ENCODE data around the gene NUP205.

Gene NUP205

DNA sequence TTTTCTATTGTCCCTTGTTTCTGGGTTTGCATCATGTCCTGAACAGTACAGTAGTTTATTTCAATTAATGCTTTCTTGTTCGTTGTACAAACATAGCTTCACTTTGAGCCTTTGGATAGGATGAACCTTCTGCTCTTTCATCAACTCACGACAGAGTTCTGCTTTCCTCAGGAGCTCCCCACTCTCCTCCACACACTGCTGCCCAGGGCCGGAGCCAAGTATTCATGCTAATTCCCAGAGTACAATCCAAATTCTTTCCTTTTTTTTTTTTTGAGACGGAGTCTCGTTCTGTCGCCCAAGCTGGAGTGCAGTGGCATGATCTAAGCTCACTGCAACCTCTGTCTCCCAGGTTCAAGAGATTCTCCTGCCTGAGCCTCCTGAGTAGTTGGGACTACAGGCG, 7.5 kb upstream of the NUP205 start:
- DNase-seq (ENCODE audit: extremely low read depth, insufficient read length): no peak
- Histone ChIP-seq H3K36me3 (ENCODE audit: control insufficient read depth, insufficient read depth, low read length) (no peaks in the 10 kb centered on the region), H3K27me3 (replicated peaks; ENCODE audit: control insufficient read depth, insufficient read depth, low read length) (no peaks in the 10 kb centered on the region), H3K4me3 (replicated peaks; ENCODE audit: low read depth, low read length) (no peak overlapping the region)
- TF ChIP-seq, protein P1, sequence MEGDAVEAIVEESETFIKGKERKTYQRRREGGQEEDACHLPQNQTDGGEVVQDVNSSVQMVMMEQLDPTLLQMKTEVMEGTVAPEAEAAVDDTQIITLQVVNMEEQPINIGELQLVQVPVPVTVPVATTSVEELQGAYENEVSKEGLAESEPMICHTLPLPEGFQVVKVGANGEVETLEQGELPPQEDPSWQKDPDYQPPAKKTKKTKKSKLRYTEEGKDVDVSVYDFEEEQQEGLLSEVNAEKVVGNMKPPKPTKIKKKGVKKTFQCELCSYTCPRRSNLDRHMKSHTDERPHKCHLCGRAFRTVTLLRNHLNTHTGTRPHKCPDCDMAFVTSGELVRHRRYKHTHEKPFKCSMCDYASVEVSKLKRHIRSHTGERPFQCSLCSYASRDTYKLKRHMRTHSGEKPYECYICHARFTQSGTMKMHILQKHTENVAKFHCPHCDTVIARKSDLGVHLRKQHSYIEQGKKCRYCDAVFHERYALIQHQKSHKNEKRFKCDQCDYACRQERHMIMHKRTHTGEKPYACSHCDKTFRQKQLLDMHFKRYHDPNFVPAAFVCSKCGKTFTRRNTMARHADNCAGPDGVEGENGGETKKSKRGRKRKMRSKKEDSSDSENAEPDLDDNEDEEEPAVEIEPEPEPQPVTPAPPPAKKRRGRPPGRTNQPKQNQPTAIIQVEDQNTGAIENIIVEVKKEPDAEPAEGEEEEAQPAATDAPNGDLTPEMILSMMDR (IDR thresholded peaks at IDR 0.05; ENCODE audit: insufficient read depth, low read length, poor library complexity, severe bottlenecking): no peak

DNA sequence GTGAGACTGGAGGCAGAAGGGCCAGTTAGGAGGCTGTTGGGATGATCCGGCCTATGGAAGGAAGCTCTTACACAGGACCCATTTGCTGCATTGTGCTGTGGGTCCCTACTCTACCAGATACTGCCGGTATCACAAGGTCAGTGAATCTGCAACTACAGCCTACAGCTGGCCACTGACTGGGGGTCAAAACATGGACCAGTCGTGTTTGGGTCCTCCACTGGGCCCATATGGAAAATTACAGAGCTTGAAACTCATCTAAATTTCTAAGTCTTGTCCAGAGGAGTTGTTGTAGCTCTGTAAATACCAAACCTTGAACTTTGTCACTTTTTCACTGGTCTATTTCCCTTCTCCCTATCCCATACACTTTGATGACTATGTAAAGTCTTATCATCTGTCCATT, 5.6 kb upstream of the NUP205 start:
- Histone ChIP-seq H3K36me3 (ENCODE audit: control insufficient read depth, insufficient read depth, low read length) (no peaks in the 10 kb centered on the region), H3K4me3 (replicated peaks; ENCODE audit: low read depth, low read length) (no peak overlapping the region), H3K27me3 (replicated peaks; ENCODE audit: control insufficient read depth, insufficient read depth, low read length) (no peaks in the 10 kb centered on the region)
- DNase-seq (ENCODE audit: extremely low read depth, insufficient read length): no peak
- TF ChIP-seq, protein P1 (IDR thresholded peaks at IDR 0.05; ENCODE audit: insufficient read depth, low read length, poor library complexity, severe bottlenecking): no peak

DNA sequence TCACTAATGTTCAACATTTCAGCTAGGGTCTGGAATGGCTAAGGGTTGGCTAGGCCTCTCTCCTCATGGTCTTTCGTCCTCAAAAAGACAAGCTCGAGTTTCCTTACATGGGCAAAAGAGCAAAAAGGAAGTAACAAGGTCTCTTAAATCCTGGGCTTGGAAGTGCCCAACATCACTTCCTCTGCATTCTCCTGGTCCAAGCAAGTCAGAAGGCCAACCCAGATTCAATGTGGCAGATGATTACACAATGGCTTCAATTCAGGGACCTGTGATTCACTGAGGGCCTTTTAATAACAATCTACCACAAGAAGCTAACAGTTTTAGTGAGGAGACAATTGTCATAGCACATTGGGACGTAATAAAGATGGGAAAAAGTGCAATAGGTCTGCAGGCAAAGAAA, 4.4 kb upstream of the NUP205 start:
- DNase-seq (ENCODE audit: extremely low read depth, insufficient read length): no peak
- Histone ChIP-seq H3K4me3 (replicated peaks; ENCODE audit: low read depth, low read length) (no peak overlapping the region), H3K36me3 (ENCODE audit: control insufficient read depth, insufficient read depth, low read length) (no peaks in the 10 kb centered on the region), H3K27me3 (replicated peaks; ENCODE audit: control insufficient read depth, insufficient read depth, low read length) (no peaks in the 10 kb centered on the region)
- TF ChIP-seq, protein P1 (IDR thresholded peaks at IDR 0.05; ENCODE audit: insufficient read depth, low read length, poor library complexity, severe bottlenecking): no peak

DNA sequence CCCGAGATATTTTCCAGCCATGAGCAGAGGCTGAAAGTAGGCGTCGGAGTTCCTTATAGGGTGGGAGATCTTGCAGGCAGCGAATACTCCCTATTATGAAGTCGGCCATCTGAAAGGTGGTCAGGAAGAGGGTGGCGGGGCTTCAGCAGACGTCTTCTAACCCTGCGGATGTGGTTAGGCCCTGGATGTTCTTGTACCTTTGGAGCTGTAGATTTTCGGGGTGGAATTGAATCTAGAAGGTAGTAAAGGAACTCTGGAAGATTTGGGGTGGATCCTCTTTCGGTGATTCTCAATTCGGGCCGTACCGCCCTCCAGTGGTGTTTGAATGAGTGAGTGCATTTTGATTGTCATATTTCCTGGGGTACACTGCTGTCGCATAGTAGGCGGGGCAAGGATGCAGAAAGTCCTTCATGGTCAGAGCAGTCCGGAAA, 635 bp downstream of the NUP205 start:
- TF ChIP-seq, protein P1 (IDR thresholded peaks at IDR 0.05; ENCODE audit: insufficient read depth, low read length, poor library complexity, severe bottlenecking): peak; percentile 63
- Histone ChIP-seq H3K27me3 (replicated peaks; ENCODE audit: control insufficient read depth, insufficient read depth, low read length) (no peaks in the 10 kb centered on the region), H3K36me3 (ENCODE audit: control insufficient read depth, insufficient read depth, low read length) (no peaks in the 10 kb centered on the region), H3K4me3 (replicated peaks; ENCODE audit: low read depth, low read length) (peak overlapping the region; percentile 84)
- no peak for DNase-seq (ENCODE audit: extremely low read depth, insufficient read length)

DNA sequence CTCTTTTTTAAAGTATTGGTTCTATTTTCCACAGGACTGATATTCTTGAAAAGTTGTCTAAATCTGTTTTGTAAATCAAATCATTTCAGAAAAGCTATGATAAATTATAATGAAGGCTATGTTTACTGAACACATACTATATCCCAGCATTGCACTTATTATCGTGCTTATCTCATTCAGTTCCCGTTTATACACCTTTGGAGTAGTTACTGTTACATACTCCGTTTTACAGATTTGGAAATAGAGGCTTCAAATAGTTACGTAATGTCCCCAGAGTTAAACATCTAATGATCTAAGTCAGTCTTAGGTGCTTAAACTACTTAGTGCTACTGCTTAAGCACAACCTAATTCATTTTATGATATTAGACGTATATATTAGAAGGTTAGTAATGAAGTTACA, 1.2 kb downstream of the NUP205 start:
- no peak for DNase-seq (ENCODE audit: extremely low read depth, insufficient read length)
- peak overlapping the region; percentile 84 for H3K4me3 ChIP-seq (replicated peaks; ENCODE audit: low read depth, low read length)
- TF ChIP-seq, protein P1 (IDR thresholded peaks at IDR 0.05; ENCODE audit: insufficient read depth, low read length, poor library complexity, severe bottlenecking): no peak

DNA sequence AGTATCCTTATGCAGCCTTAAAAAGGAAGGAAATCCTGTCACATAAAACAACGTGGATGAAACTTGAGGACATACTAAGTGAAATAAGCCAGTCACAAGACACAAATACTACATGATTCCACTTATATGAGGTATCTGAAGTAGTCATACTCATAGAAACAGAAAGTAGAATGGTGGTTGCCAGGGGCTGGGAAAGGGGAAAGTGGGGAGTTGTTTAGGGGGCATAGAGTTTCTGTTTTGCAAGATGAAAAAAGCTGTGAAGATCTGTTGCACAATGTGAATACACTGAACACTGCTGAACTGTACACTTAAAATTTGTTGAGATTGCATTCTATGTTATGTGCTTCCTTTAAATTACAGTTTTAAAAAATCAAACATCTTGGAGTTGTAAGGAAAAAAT, 2.9 kb downstream of the NUP205 start:
- no peak overlapping the region for H3K4me3 ChIP-seq (replicated peaks; ENCODE audit: low read depth, low read length)
- DNase-seq (ENCODE audit: extremely low read depth, insufficient read length): no peak

More for the DNA sequence above, 1.2 kb downstream of the NUP205 start:
- Histone ChIP-seq H3K27me3 (replicated peaks; ENCODE audit: control insufficient read depth, insufficient read depth, low read length) (no peaks in the 10 kb centered on the region), H3K36me3 (ENCODE audit: control insufficient read depth, insufficient read depth, low read length) (no peaks in the 10 kb centered on the region)

More for the DNA sequence above, 2.9 kb downstream of the NUP205 start:
- Histone ChIP-seq H3K36me3 (ENCODE audit: control insufficient read depth, insufficient read depth, low read length) (no peaks in the 10 kb centered on the region), H3K27me3 (replicated peaks; ENCODE audit: control insufficient read depth, insufficient read depth, low read length) (no peaks in the 10 kb centered on the region)
- TF ChIP-seq, protein P1 (IDR thresholded peaks at IDR 0.05; ENCODE audit: insufficient read depth, low read length, poor library complexity, severe bottlenecking): no peak

Data from GM06990 (cell line).